Mucosa of rectum (tissue), 2 donors: ENCODE data around the gene LRSAM1.

ENCODE experiments used
- H3K27ac ChIP-seq, 2 donors: one replicate each; pipeline ENCODE4 v1.7.0; 2013; ENCODE audit warnings: inconsistent platforms in 2 of 2, low read depth in 2 of 2, low read length in 2 of 2
- H3K27me3 ChIP-seq, 2 donors: one replicate each; pipeline ENCODE4 v1.7.0; 2013; ENCODE audit warnings: low read length in 2 of 2; ENCODE audit not compliant: control insufficient read depth in 2 of 2, insufficient read depth in 2 of 2
- H3K36me3 ChIP-seq, 2 donors: one replicate each; pipeline ENCODE4 v1.7.0; 2013; ENCODE audit warnings: low read length in 2 of 2; ENCODE audit not compliant: control insufficient read depth in 2 of 2, insufficient read depth in 2 of 2
- H3K4me1 ChIP-seq, 2 donors: one replicate each; pipeline ENCODE4 v1.7.0; 2013; ENCODE audit warnings: low read length in 2 of 2, mild to moderate bottlenecking in 1 of 2; ENCODE audit not compliant: control insufficient read depth in 2 of 2, insufficient read depth in 2 of 2
- H3K4me3 ChIP-seq, 2 donors: one replicate each; pipeline ENCODE4 v1.7.0; 2013; ENCODE audit warnings: low read length in 2 of 2
- H3K9ac ChIP-seq, 2 donors: one replicate each; pipeline ENCODE4 v1.7.0; 2013; ENCODE audit warnings: low read length in 2 of 2, low read depth in 1 of 2, mild to moderate bottlenecking in 1 of 2
- H3K9me3 ChIP-seq, 2 donors: one replicate each; pipeline ENCODE4 v1.7.0; 2013; ENCODE audit warnings: low read length in 2 of 2; ENCODE audit not compliant: control insufficient read depth in 2 of 2
- donor health status: healthy.
- donor health status: Normal muscosa, but diverticular disease.

LRSAM1 gene

GRCh38 chr9:127424676-127424999, 26.7 kb upstream of the LRSAM1 start:
- H3K27me3 ChIP-seq: no peaks in the 10 kb centered on the region
- H3K36me3 ChIP-seq: peaks cover 4 to 5% of the 10 kb centered on the region in 2 donors
- peak overlapping the region; percentile 83 to 87 for H3K27ac ChIP-seq
- peak overlapping the region; percentile 84 for H3K4me3 ChIP-seq
- H3K4me1 ChIP-seq: peaks cover 21 to 26% of the 10 kb centered on the region in 2 donors
- H3K9ac ChIP-seq: peak overlapping the region; percentile 86 to 89
- no peaks in the 10 kb centered on the region for H3K9me3 ChIP-seq

GRCh38 chr9:127426756-127427155, 24.6 kb upstream of the LRSAM1 start:
- no peak overlapping the region for H3K27ac ChIP-seq
- H3K4me3 ChIP-seq: no peak overlapping the region
- no peaks in the 10 kb centered on the region for H3K9me3 ChIP-seq
- H3K9ac ChIP-seq: no peak overlapping the region
- peaks cover 21 to 26% of the 10 kb centered on the region in 2 donors for H3K4me1 ChIP-seq
- no peaks in the 10 kb centered on the region for H3K27me3 ChIP-seq
- H3K36me3 ChIP-seq: peaks cover 11 to 13% of the 10 kb centered on the region in 2 donors

- Histone ChIP-seq H3K4me3 (no peak overlapping the region), H3K9me3 (no peaks in the 10 kb centered on the region), H3K9ac (no peak overlapping the region), H3K27ac (no peak overlapping the region), H3K4me1 (peaks cover 9 to 13% of the 10 kb centered on the region in 2 donors), H3K36me3 (peaks cover 15 to 17% of the 10 kb centered on the region in 2 donors), H3K27me3 (no peaks in the 10 kb centered on the region)
These were observed 23.0 kb upstream of the LRSAM1 start for GRCh38 chr9:127428348-127428747.

GRCh38 chr9:127430415-127430814, 20.9 kb upstream of the LRSAM1 start:
- no peak overlapping the region for H3K27ac ChIP-seq
- H3K9ac ChIP-seq: no peak overlapping the region
- no peak overlapping the region for H3K4me3 ChIP-seq
- peaks cover 30 to 31% of the 10 kb centered on the region in 2 donors for H3K36me3 ChIP-seq
- H3K4me1 ChIP-seq: peaks cover 0 to 3% of the 10 kb centered on the region in 2 donors
- H3K9me3 ChIP-seq: no peaks in the 10 kb centered on the region
- no peaks in the 10 kb centered on the region for H3K27me3 ChIP-seq

GRCh38 chr9:127437497-127438264, 13.6 kb upstream of the LRSAM1 start:
- no peaks in the 10 kb centered on the region for H3K4me1 ChIP-seq
- H3K27ac ChIP-seq: no peak overlapping the region
- H3K9ac ChIP-seq: no peak overlapping the region
- peaks cover 55 to 63% of the 10 kb centered on the region in 2 donors for H3K36me3 ChIP-seq
- H3K27me3 ChIP-seq: no peaks in the 10 kb centered on the region
- no peak overlapping the region for H3K4me3 ChIP-seq
- H3K9me3 ChIP-seq: no peaks in the 10 kb centered on the region

- Histone ChIP-seq H3K27ac (no peak overlapping the region), H3K36me3 (peaks cover 50 to 58% of the 10 kb centered on the region in 2 donors), H3K27me3 (no peaks in the 10 kb centered on the region), H3K9me3 (no peaks in the 10 kb centered on the region), H3K9ac (no peak overlapping the region), H3K4me1 (no peaks in the 10 kb centered on the region), H3K4me3 (no peak overlapping the region)
These were observed 12.9 kb upstream of the LRSAM1 start for GRCh38 chr9:127438394-127438793.

GRCh38 chr9:127444283-127444920, 6.9 kb upstream of the LRSAM1 start:
- Histone ChIP-seq H3K36me3 (peaks cover 58 to 65% of the 10 kb centered on the region in 2 donors), H3K9ac (no peak overlapping the region), H3K27ac (no peak overlapping the region), H3K9me3 (no peaks in the 10 kb centered on the region), H3K4me1 (peaks cover 2 to 7% of the 10 kb centered on the region in 2 donors), H3K27me3 (no peaks in the 10 kb centered on the region), H3K4me3 (no peak overlapping the region)

GRCh38 chr9:127444921-127445850, 6.1 kb upstream of the LRSAM1 start:
- Histone ChIP-seq H3K27me3 (no peaks in the 10 kb centered on the region), H3K27ac (no peak overlapping the region), H3K9ac (no peak overlapping the region), H3K4me3 (no peak overlapping the region), H3K36me3 (peaks cover 61 to 69% of the 10 kb centered on the region in 2 donors), H3K4me1 (peaks cover 10 to 15% of the 10 kb centered on the region in 2 donors), H3K9me3 (no peaks in the 10 kb centered on the region)

- no peaks in the 10 kb centered on the region for H3K9me3 ChIP-seq
- H3K27ac ChIP-seq: no peak overlapping the region
- no peak overlapping the region for H3K4me3 ChIP-seq
- H3K36me3 ChIP-seq: peaks cover 56 to 63% of the 10 kb centered on the region in 2 donors
- H3K9ac ChIP-seq: no peak overlapping the region
- no peaks in the 10 kb centered on the region for H3K27me3 ChIP-seq
- peaks cover 13 to 18% of the 10 kb centered on the region in 2 donors for H3K4me1 ChIP-seq
These were observed 5.2 kb upstream of the LRSAM1 start for GRCh38 chr9:127445851-127446712.
